Cerebellar nuclear complex (tissue), 1 donor: ENCODE measurements around the gene CTRB1.
"Not testable (repeated sequence)": the region's sequence is repeated elsewhere in the genome, so short reads cannot be mapped to it uniquely, and the experiment has no call there.

Experiments
- DNase-seq, 2 experiments: peaks; one replicate each; lab custom pipeline; 2025; lab: John Stamatoyannopoulos, UW

The CTRB1 gene

GRCh38 chr16:75204410-75204758 is 14.4 kb upstream of the CTRB1 start:
- no peak for DNase-seq

DNA sequence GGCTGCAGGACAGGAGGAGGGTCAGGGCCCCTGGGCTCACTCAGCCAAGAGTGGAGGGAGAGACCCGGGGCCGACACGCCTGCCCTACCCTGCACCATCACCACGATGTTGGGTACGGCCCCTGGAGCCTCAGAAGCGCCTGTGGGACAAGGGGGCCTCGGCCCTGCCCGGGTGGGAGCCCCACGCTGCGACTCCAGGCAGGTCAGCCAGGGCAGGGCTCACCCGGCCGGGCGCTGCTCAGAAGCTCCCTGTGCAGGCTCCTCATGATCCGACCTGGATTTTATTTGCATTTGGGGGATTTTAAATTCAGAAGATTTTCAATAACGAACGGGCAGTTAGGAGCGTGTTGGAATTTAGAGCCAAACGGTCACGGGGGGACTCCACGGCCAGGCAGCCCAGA is 13.9 kb upstream of the CTRB1 start:
- DNase-seq, result not testable (repeated sequence)

- DNase-seq, result not testable (repeated sequence)
These were observed 13.3 kb upstream of the CTRB1 start for GRCh38 chr16:75205438-75205837.

- not testable (repeated sequence) for DNase-seq
These were observed 12.6 kb upstream of the CTRB1 start for GRCh38 chr16:75205961-75206748.

DNA sequence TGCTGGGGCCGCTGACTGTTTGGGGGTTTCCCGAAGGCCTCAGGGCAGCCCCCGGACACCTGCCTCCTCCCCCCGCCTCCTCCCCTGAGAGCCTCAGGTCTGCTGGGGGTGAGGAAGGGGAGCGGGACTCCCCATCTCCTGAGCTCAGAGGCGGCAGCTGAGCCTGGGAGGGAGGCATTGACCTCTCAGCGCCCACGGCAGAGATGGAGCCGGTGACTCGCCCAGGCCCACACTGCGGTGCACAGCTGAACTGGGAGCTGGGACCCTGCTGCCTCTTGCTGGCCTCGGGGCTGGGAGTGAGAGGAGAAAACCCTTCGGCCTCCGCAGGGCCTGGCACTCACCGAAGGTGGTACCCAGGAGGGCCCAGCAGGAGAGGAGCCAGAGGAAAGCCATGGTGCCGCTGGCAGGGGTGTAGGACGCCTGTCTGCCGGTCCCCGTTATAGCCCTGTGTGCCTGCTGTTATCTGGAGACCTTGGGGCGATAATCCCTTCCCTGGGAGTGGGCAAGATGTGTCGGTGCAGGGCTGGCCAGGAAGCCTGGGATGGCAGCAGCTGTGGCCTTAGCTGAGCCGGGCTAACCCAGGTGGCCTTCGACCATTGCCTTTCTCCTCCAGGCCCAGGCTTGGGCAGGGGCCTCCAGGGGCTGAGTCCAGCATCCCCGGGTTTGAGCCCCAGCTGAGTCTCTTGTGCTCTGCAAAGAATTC is 11.9 kb upstream of the CTRB1 start, which contains the start of gene CTRB2:
Gene CTRB2, minus strand, starts transcription at position 413 of the 703 bp plus-strand sequence. Its CDS starts 20 bp downstream, at position 393.
- no peak for DNase-seq

- DNase-seq, result no peak
These were observed 11.0 kb upstream of the CTRB1 start for GRCh38 chr16:75207831-75208230.

GRCh38 chr16:75208242-75208825 is 10.5 kb upstream of the CTRB1 start:
- no peak for DNase-seq

- DNase-seq, result no peak
These were observed 9.8 kb upstream of the CTRB1 start for GRCh38 chr16:75208861-75209505.

DNA sequence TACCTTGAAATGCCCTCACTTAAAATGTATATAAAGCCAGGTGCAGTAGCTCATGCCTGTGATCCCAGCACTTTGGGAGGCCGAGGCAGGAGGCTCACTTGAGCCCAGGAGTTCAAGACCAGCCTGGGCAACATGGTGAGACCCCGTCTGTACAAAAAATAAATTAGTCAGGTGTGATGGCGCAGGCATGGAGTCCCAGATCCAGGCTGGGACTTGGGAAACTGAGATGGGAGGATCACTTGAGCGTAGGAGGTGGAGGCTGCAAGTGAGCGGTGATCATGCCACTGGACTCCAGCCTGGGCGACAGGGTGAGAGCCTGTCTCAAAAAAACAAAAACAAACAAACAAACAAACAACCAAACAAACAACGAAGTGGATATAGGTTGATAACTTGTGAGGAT is 9.3 kb upstream of the CTRB1 start:
- not testable (repeated sequence) for DNase-seq

GRCh38 chr16:75209944-75210343 is 8.8 kb upstream of the CTRB1 start:
- no peak for DNase-seq

DNA sequence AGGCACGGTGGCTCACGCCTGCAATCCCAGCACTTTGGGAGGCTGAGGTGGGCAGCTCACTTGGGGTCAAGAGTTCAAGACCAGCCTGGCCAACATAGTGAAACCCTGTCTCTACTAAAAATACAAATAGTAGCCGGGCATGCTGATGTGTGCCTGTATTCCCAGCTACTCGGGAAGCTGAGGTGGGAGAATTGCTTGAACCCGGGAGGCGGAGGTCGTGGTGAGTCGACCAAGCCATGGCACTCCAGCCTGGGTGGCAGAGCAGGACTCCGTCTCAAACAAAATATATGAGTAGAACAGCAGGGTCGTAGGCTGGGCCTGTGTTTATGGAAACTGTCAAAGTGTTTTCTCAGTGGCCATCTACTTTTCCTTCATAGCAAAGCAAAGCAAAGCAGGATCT is 7.5 kb upstream of the CTRB1 start:
- DNase-seq, result not testable (repeated sequence)

GRCh38 chr16:75216127-75216526 is 2.7 kb upstream of the CTRB1 start:
- no peak for DNase-seq

DNA sequence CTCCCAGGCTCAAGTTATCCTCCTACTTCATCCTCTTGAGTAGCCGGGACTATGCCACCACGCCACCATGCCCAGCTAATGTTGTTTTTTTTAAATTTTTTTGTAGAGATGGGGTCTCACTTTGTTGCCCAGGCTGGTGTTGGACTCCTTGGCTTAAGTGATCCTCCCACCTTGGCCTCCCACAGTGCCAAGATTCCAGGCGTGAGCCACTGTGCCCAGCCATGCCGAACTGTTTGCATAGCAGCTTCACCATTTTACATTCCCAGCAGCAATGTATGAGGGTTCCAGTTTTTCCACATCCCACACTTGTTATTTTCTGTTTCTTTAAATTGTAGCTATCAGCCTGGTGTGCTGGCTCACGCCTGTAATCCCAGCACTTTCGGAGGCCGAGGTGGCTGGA is 2.2 kb upstream of the CTRB1 start:
- DNase-seq, result no peak

DNA sequence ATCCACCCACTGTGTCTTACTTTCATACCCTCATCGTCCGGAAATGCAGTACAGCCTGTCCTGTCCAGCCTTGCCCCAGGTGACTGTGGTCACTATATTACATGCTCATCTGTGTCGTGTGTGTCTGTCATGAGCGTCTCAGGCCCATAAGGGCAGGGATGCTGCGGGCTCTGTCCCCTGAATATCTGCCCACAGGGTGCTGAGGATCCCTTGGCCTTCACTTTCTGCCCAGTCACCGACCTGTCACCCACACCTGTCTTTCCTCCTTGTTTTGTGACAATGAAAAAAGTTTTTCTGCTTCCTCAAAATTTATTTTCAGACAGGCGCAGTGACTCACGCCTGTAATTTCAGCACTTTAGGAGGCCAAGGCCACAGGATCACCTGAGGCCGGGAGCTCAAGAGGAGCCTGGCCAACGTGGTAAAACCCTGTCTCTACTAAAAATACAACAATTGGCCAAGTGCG is 1.4 kb upstream of the CTRB1 start:
- no peak for DNase-seq

DNA sequence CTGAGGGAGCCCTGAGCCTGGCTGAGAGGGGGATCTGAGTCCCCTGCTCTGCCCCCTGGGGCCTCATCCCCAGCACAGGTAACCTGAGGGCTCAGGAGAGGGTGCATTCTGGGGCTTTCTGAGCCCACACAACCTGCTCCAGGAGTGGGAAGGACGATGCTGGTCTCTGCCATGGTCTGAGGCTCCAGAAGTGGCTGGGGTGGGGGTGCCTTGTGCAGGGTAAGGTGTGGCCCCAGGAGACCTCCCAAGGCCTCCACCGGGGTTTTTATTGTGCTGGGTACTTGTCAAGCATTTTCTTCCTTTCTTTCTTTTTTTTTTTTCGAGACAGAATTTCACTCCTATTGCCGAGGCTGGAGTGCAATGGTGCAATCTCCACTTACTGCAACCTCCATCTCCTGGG is 300 bp downstream of the CTRB1 start:
- DNase-seq, result no peak

- no peak for DNase-seq
These were observed 1.1 kb downstream of the CTRB1 start for GRCh38 chr16:75219838-75220237.

DNA sequence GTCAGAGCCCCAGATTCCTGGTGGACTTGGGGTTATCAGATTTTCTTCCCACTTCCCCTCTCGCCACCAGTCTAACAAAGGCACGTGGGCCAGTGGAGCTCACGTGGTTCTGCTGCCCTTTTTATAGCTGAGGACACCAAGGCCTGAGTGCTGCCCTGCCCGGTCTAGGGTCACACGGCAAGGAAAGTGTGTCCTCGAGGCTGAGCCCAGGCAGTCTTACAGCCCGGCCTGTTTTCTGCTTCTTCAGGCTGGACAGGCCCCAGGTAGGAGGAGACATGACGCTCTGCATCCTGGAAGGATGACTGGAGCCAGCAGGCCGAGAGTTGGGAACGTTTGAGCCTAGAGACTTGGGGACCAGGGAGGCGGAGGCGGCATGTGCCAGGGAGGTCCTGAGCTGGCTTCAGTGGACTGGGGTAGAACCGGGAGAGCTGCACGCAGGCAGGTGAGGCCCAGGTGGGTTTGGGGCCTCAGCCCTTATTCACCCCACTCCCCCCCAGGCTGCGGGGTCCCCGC is 3.5 kb downstream of the CTRB1 start:
- DNase-seq, result no peak

DNA sequence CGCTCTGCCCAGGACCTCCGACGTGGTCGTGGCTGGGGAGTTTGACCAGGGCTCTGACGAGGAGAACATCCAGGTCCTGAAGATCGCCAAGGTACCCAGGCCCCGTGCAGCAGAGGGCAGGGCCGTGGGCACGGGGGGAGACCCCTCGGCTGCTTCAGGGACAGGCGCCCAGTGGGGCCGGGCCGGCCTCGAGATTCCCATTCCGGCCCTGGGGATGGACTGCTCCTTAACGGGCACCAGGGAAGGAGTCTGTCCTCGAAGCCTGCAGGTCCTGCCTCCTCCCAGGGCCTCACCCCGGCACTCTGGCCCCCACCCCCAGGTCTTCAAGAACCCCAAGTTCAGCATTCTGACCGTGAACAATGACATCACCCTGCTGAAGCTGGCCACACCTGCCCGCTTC is 4.3 kb downstream of the CTRB1 start:
- not testable (repeated sequence) for DNase-seq

GRCh38 chr16:75224306-75225082 is 5.7 kb downstream of the CTRB1 start:
- no peak for DNase-seq

GRCh38 chr16:75225092-75225491 is 6.3 kb downstream of the CTRB1 start:
- DNase-seq, result no peak
